GM10266 (cell line): ENCODE data around the gene EHMT1.

Source experiments
- DNase-seq: peaks from one replicate; pipeline ENCODE4 v3.0.0; 2012; ENCODE audit errors: extremely low spot score
- CTCF ChIP-seq: IDR thresholded peaks from 2 replicates; pipeline ENCODE4 v1.5.1; 2012; ENCODE audit warnings: mild to moderate bottlenecking, low read depth; ENCODE audit not compliant: control insufficient read depth, insufficient read depth; ENCODE audit errors: missing control alignments

Gene EHMT1

GRCh38 chr9:137583347-137583746 is 35.5 kb upstream of the EHMT1 start:
- DNase-seq: no peak
- no peak for TF ChIP-seq CTCF

GRCh38 chr9:137583957-137584356 is 34.8 kb upstream of the EHMT1 start:
- no peak for TF ChIP-seq CTCF

GRCh38 chr9:137586854-137587253 is 32.0 kb upstream of the EHMT1 start:
- no peak for TF ChIP-seq CTCF
- no peak for DNase-seq

More at GRCh38 chr9:137583957-137584356, 34.8 kb upstream of the EHMT1 start:
- DNase-seq: no peak

GRCh38 chr9:137588311-137588710 is 30.5 kb upstream of the EHMT1 start:
- TF ChIP-seq CTCF: no peak

GRCh38 chr9:137588891-137589290 is 29.9 kb upstream of the EHMT1 start:
- no peak for DNase-seq
- TF ChIP-seq CTCF: no peak

More at GRCh38 chr9:137588311-137588710, 30.5 kb upstream of the EHMT1 start:
- DNase-seq: no peak

- no peak for TF ChIP-seq CTCF
- no peak for DNase-seq
Observed at GRCh38 chr9:137589441-137590122, 29.2 kb upstream of the EHMT1 start.

GRCh38 chr9:137590123-137590468 is 28.7 kb upstream of the EHMT1 start:
- no peak for TF ChIP-seq CTCF
- no peak for DNase-seq
